GM23338 (cell line): ENCODE measurements around the gene C5orf58. TPM values are rescaled to one million over a fixed set of nuclear protein-coding genes. Genes with fewer than 3 reads are reported as not detected.

Experiments
- ATAC-seq: fragments of 200-7000 bp; cut with Tn5 transposase; 3 replicates; pipeline ENCODE4 v1.9.1; 2020
- DNase-seq: peaks from one replicate; pipeline ENCODE4 v3.0.0-alpha.2; 2015; ENCODE audit warnings: low spot score
- H2AFZ ChIP-seq: fragments of 200-600 bp; sonication (generic); 2 replicates; pipeline ENCODE4 v1.8.0; 2016; ENCODE audit warnings: antibody characterized with exemption, mild to moderate bottlenecking, moderate library complexity
- H3F3A ChIP-seq: fragments of 200-600 bp; sonication (generic); replicated peaks from 2 replicates; pipeline ENCODE4 v1.8.0; 2017; ENCODE audit warnings: antibody characterized with exemption, mixed run types, low read depth
- H3K27ac ChIP-seq: fragments of 200-600 bp; sonication (generic); 2 replicates; pipeline ENCODE4 v1.6.1; 2016; ENCODE audit warnings: low read depth
- H3K27me3 ChIP-seq: fragments of 200-600 bp; sonication (generic); 2 replicates; pipeline ENCODE4 v1.8.0; 2016; ENCODE audit warnings: mild to moderate bottlenecking, mixed run types, moderate library complexity; ENCODE audit not compliant: insufficient read depth
- H3K36me3 ChIP-seq: fragments of 200-600 bp; sonication (generic); 2 replicates; pipeline ENCODE4 v1.8.0; 2016; ENCODE audit warnings: mild to moderate bottlenecking; ENCODE audit not compliant: insufficient read depth
- H3K4me1 ChIP-seq: fragments of 200-600 bp; sonication (generic); 2 replicates; pipeline ENCODE4 v1.8.0; 2016; ENCODE audit warnings: mild to moderate bottlenecking, moderate library complexity; ENCODE audit not compliant: insufficient read depth
- H3K4me2 ChIP-seq: fragments of 200-600 bp; sonication (generic); 2 replicates; pipeline ENCODE4 v1.7.1; 2017; ENCODE audit warnings: mixed run types
- H3K4me3 ChIP-seq: fragments of 200-600 bp; sonication (generic); 2 replicates; pipeline ENCODE4 v1.6.1; 2016; ENCODE audit warnings: mixed run types
- H3K79me2 ChIP-seq: fragments of 200-600 bp; sonication (generic); replicated peaks from 2 replicates; pipeline ENCODE4 v1.8.0; 2017; ENCODE audit warnings: mild to moderate bottlenecking; ENCODE audit not compliant: insufficient read depth
- H3K9me2 ChIP-seq: fragments of 200-600 bp; sonication (generic); 2 replicates; pipeline ENCODE4 v1.8.0; 2017; ENCODE audit not compliant: insufficient read depth
- H4K20me1 ChIP-seq: fragments of 200-600 bp; sonication (generic); replicated peaks from 2 replicates; pipeline ENCODE4 v1.8.0; 2017; ENCODE audit warnings: mild to moderate bottlenecking; ENCODE audit not compliant: insufficient read depth
- H3K27ac Mint-ChIP-seq: 2 replicates; pipeline ENCODE4 v1.8.0; 2020; ENCODE audit warnings: inconsistent platforms, mild to moderate bottlenecking, moderate library complexity, mixed read lengths
- H3K27me3 Mint-ChIP-seq: 3 replicates; pipeline ENCODE4 v1.8.0; 2022; ENCODE audit warnings: low read depth, mild to moderate bottlenecking, moderate library complexity, mixed read lengths, inconsistent platforms; ENCODE audit not compliant: insufficient read depth, poor library complexity
- H3K36me3 Mint-ChIP-seq: 3 replicates; pipeline ENCODE4 v1.8.0; 2021; ENCODE audit warnings: low read depth, mild to moderate bottlenecking, inconsistent platforms, moderate library complexity, mixed read lengths
- H3K4me1 Mint-ChIP-seq: 3 replicates; pipeline ENCODE4 v1.8.0; 2020; ENCODE audit warnings: mild to moderate bottlenecking, inconsistent platforms, mixed read lengths
- H3K4me3 Mint-ChIP-seq: 3 replicates; pipeline ENCODE4 v1.8.0; 2021; ENCODE audit warnings: moderate library complexity, mild to moderate bottlenecking, inconsistent platforms, mixed read lengths
- H3K9me3 Mint-ChIP-seq: 3 replicates; pipeline ENCODE4 v1.8.0; 2020; ENCODE audit warnings: moderate library complexity, mild to moderate bottlenecking, inconsistent platforms, mixed read lengths
- CREB1 ChIP-seq: fragments of 250-450 bp; sonication (Bioruptor Pico); IDR thresholded peaks from 2 replicates; pipeline ENCODE4 v1.5.0; 2020; ENCODE audit warnings: low read depth, mild to moderate bottlenecking, moderate library complexity
- CTCF ChIP-seq, 2 experiments: fragments of 200-600 bp in 1 of 2; sonication (generic) in 1 of 2; conservative IDR thresholded peaks; 2 replicates each; pipeline versions ENCODE4 v1.5.1 to v1.6.1; 2016 to 2017; ENCODE audit warnings: antibody characterized with exemption in 2 of 2, low read depth in 2 of 2, mild to moderate bottlenecking in 2 of 2, moderate library complexity in 1 of 2
- ETS1 ChIP-seq: IDR thresholded peaks from 2 replicates; pipeline ENCODE4 v1.6.1; 2016; ENCODE audit warnings: antibody characterized with exemption
- EZH2 ChIP-seq: fragments of 200-600 bp; sonication (generic); IDR thresholded peaks from one replicate; pipeline ENCODE4 v1.8.0; 2017; ENCODE audit warnings: antibody characterized with exemption, mild to moderate bottlenecking, low read depth; ENCODE audit not compliant: unreplicated experiment
- JUNB ChIP-seq: IDR thresholded peaks from one replicate; pipeline ENCODE4 v1.6.1; 2016; ENCODE audit warnings: antibody characterized with exemption; ENCODE audit not compliant: unreplicated experiment
- POLR2AphosphoS5 ChIP-seq: IDR thresholded peaks from 2 replicates; pipeline ENCODE4 v1.6.1; 2016; ENCODE audit warnings: antibody characterized with exemption, low read depth
- REST ChIP-seq: IDR thresholded peaks from one replicate; pipeline ENCODE4 v1.6.1; 2018; ENCODE audit warnings: antibody characterized with exemption; ENCODE audit not compliant: unreplicated experiment
- STAT1 ChIP-seq: IDR thresholded peaks from one replicate; pipeline ENCODE4 v1.6.1; 2016; ENCODE audit warnings: antibody characterized with exemption; ENCODE audit not compliant: unreplicated experiment
- ZNF331 ChIP-seq: fragments of 250-450 bp; sonication (Bioruptor Pico); IDR thresholded peaks from 2 replicates; pipeline ENCODE4 v1.5.0; 2020; ENCODE audit warnings: low read depth, mild to moderate bottlenecking, moderate library complexity
- ZNF462 ChIP-seq: fragments of 250-450 bp; sonication (Bioruptor Pico); IDR thresholded peaks from 2 replicates; pipeline ENCODE4 v1.5.0; 2020; ENCODE audit warnings: mild to moderate bottlenecking, moderate library complexity
- polyA plus RNA-seq: library from polyadenylated mRNA; unstranded; fragments of >200 nt; fragmentation: Nextera tagmentation; extraction: Ambion mirVana; gene quantifications from 2 replicates; pipeline ENCODE4 v1.2.1, GENCODE V29; 2016
- total RNA-seq: library from RNA; depleted of rRNA; stranded (reverse); fragments of >200 nt; shearing (Covaris generic); gene quantifications from 2 replicates; pipeline ENCODE4 v1.2.3, GENCODE V29; 2014

Gene C5orf58
- total and polyA plus RNA-seq, 2 experiments from 2014 or later = 1.0 to 9.1 TPM

- Histone ChIP-seq H2AFZ (peak overlapping the region; percentile 83), H3K36me3 (no peaks in the 10 kb centered on the region), H3K79me2 (no peaks in the 10 kb centered on the region), H3K4me3 (no peak overlapping the region), H3K9me2 (peaks cover 5% of the 10 kb centered on the region; the same call in 1 of the 2 replicates), H3K4me2 (peak overlapping the region; percentile 63; the same call in 1 of the 2 replicates), H4K20me1 (no peaks in the 10 kb centered on the region), H3K27me3 (no peaks in the 10 kb centered on the region), H3F3A (no peaks in the 10 kb centered on the region), H3K4me1 (peaks cover 54% of the 10 kb centered on the region), H3K27ac (0 out of 2 replicates have a peak overlapping the region, but pooled peaks have one; percentile 28)
- no peak overlapping the region for H3K4me3 Mint-ChIP-seq
- H3K27me3 Mint-ChIP-seq = peaks cover 5% of the 10 kb centered on the region
- TF ChIP-seq EZH2 (no peak), ZNF331 (no peak), POLR2AphosphoS5 (no peak), JUNB (no peak), REST (no peak), CTCF (conservative IDR thresholded peaks at IDR 0.05; ENCODE audit: low read depth in 2 of 2) (no peak), ZNF462 (CRISPR knock-in tag) (no peak), CREB1 (CRISPR knock-in tag) (no peak), STAT1 (no peak), ETS1 (no peak)
- H3K27ac Mint-ChIP-seq = peak overlapping the region; percentile 9
- H3K9me3 Mint-ChIP-seq = no peaks in the 10 kb centered on the region
- no peaks in the 10 kb centered on the region for H3K36me3 Mint-ChIP-seq
- ATAC-seq (peak; percentile 51), DNase-seq (peak; percentile 34)
- H3K4me1 Mint-ChIP-seq = peaks cover 68% of the 10 kb centered on the region
These were observed 21.3 kb downstream of the C5orf58 start for GRCh38 chr5:170254056-170254455.
